DND-41 (cell line): ENCODE results near the gene ZCCHC18.
A peak's percentile ranks its signal among the peaks of the same experiment; 100 is the strongest.
"Not testable (repeated sequence)": the region's sequence is repeated elsewhere in the genome, so short reads cannot be mapped to it uniquely, and the experiment has no call there.

Experiments
- ATAC-seq: fragments of 200-7000 bp; cut with Tn5 transposase; 3 replicates; pipeline ENCODE4 v1.9.1; 2021; ENCODE audit warnings: low read depth; ENCODE audit not compliant: insufficient read depth
- DNase-seq: peaks from one replicate; pipeline ENCODE4 v3.0.0-alpha.2; 2020
- H2AFZ ChIP-seq: 2 replicates; pipeline ENCODE4 v1.6.0; 2012; ENCODE audit warnings: low read depth, low read length
- H3K27ac ChIP-seq: 2 replicates; pipeline ENCODE4 v1.5.1; 2012; ENCODE audit warnings: low read length, inconsistent platforms
- H3K27me3 ChIP-seq: fragments of 200-600 bp; sonication (generic); 2 replicates; pipeline ENCODE4 v1.6.0; 2012; ENCODE audit warnings: low read length, mild to moderate bottlenecking, inconsistent platforms; ENCODE audit not compliant: insufficient read depth, poor library complexity
- H3K36me3 ChIP-seq: 2 replicates; pipeline ENCODE4 v1.5.1; 2012; ENCODE audit warnings: low read length, inconsistent platforms; ENCODE audit not compliant: insufficient read depth
- H3K4me1 ChIP-seq: 2 replicates; pipeline ENCODE4 v1.5.1; 2012; ENCODE audit warnings: mild to moderate bottlenecking, low read length; ENCODE audit not compliant: insufficient read depth
- H3K4me2 ChIP-seq: 2 replicates; pipeline ENCODE4 v1.6.0; 2012; ENCODE audit warnings: mild to moderate bottlenecking, moderate library complexity, low read length, inconsistent platforms; ENCODE audit not compliant: insufficient read depth
- H3K4me3 ChIP-seq, 2 experiments: fragments of 200-600 bp in 1 of 2; shearing (Covaris generic) in 1 of 2; 2 replicates each; pipeline ENCODE4 v1.5.1; 2012 to 2016; ENCODE audit warnings: inconsistent platforms in 2 of 2, low read length in 2 of 2, mild to moderate bottlenecking in 2 of 2, low read depth in 1 of 2, moderate library complexity in 1 of 2
- H3K79me2 ChIP-seq: 2 replicates; pipeline ENCODE4 v1.6.0; 2012; ENCODE audit warnings: low read length, inconsistent platforms; ENCODE audit not compliant: insufficient read depth
- H3K9ac ChIP-seq: 2 replicates; pipeline ENCODE4 v1.6.0; 2012; ENCODE audit warnings: low read depth, mild to moderate bottlenecking, inconsistent platforms, low read length, moderate library complexity
- H3K9me3 ChIP-seq: 2 replicates; pipeline ENCODE4 v1.5.1; 2012; ENCODE audit warnings: low read length, moderate library complexity, mild to moderate bottlenecking, inconsistent platforms; ENCODE audit not compliant: insufficient read depth, severe bottlenecking
- H4K20me1 ChIP-seq: 2 replicates; pipeline ENCODE4 v1.6.0; 2012; ENCODE audit warnings: low read length; ENCODE audit not compliant: insufficient read depth
- CTCF ChIP-seq: IDR thresholded peaks from 2 replicates; pipeline ENCODE4 v1.5.1; 2012; ENCODE audit warnings: borderline replicate concordance, low read length, moderate library complexity, mild to moderate bottlenecking; ENCODE audit not compliant: poor library complexity, severe bottlenecking; ENCODE audit errors: extremely low read depth
- EZH2 ChIP-seq: IDR thresholded peaks from 3 replicates; pipeline ENCODE4 v1.6.1; 2012; ENCODE audit warnings: borderline replicate concordance, low read depth, mild to moderate bottlenecking, moderate library complexity, low read length, inconsistent platforms; ENCODE audit not compliant: severe bottlenecking

The ZCCHC18 gene

DNA sequence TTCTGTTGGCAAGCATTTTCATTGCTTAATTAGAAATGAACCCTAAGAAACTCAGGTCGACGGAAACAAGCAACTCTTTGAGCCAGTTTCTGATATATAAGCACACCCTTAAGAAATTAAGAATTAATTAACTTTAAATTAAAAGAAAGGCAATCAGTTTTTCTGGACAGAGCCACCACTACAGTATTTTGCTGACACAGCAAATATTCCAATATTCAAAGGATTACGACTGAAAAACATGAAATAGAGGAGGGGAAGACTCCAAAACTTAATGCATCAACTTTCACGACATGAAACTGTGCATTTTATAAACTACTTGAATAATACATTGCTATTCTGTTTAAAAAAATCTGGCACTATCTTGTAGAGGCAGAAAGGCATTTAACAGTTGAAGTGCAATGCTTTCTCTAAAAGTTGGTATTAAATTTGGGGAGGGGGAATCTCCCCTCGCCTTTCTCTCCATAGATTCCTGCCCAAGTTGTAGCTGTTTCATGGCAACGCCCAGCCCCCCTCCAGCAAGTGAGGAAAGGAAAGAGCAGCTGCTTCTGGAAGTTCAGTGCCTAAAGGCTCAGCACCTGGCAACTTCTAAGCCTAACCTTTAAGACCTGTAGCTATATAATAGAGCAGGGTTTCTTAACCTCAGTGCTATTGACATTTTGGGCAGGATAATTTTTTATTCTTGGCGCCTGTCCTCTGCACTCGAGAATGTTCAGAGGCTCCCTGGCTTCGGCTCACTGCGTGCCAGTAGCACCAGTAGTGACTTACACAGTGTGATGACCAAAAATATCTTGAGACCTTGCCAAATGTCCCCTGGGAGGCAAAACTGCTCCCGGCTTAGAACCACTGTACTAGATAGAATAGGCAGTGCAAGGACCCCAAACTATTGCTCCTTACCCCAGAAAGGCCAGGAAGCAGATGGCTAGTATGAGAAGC, 6.7 kb upstream of the ZCCHC18 start:
- H3K4me3 ChIP-seq, result no peak overlapping the region
- no peaks in the 10 kb centered on the region for H3K9me3 ChIP-seq
- ATAC-seq (no peak), DNase-seq (no peak)
- no peak overlapping the region for H2AFZ ChIP-seq
- H3K79me2 ChIP-seq, result no peaks in the 10 kb centered on the region
- H3K36me3 ChIP-seq, result no peaks in the 10 kb centered on the region
- no peaks in the 10 kb centered on the region for H3K4me1 ChIP-seq
- H3K27me3 ChIP-seq, result no peaks in the 10 kb centered on the region
- H4K20me1 ChIP-seq, result no peaks in the 10 kb centered on the region
- no peak overlapping the region for H3K9ac ChIP-seq
- TF ChIP-seq CTCF, result no peak
- no peak overlapping the region for H3K27ac ChIP-seq
- no peak overlapping the region for H3K4me2 ChIP-seq

- no peaks in the 10 kb centered on the region for H3K79me2 ChIP-seq
- no peak overlapping the region for H3K4me3 ChIP-seq
- no peaks in the 10 kb centered on the region for H3K4me1 ChIP-seq
- no peak for ATAC-seq
- no peaks in the 10 kb centered on the region for H3K36me3 ChIP-seq
- H2AFZ ChIP-seq, result no peak overlapping the region
- no peak for DNase-seq
- no peaks in the 10 kb centered on the region for H3K27me3 ChIP-seq
- no peak overlapping the region for H3K9ac ChIP-seq
- no peak overlapping the region for H3K27ac ChIP-seq
- TF ChIP-seq EZH2 (no peak), CTCF (no peak)
- no peaks in the 10 kb centered on the region for H4K20me1 ChIP-seq
- no peaks in the 10 kb centered on the region for H3K9me3 ChIP-seq
- no peak overlapping the region for H3K4me2 ChIP-seq
Observed at GRCh38 chrX:104108955-104109354, 3.4 kb upstream of the ZCCHC18 start.

DNA sequence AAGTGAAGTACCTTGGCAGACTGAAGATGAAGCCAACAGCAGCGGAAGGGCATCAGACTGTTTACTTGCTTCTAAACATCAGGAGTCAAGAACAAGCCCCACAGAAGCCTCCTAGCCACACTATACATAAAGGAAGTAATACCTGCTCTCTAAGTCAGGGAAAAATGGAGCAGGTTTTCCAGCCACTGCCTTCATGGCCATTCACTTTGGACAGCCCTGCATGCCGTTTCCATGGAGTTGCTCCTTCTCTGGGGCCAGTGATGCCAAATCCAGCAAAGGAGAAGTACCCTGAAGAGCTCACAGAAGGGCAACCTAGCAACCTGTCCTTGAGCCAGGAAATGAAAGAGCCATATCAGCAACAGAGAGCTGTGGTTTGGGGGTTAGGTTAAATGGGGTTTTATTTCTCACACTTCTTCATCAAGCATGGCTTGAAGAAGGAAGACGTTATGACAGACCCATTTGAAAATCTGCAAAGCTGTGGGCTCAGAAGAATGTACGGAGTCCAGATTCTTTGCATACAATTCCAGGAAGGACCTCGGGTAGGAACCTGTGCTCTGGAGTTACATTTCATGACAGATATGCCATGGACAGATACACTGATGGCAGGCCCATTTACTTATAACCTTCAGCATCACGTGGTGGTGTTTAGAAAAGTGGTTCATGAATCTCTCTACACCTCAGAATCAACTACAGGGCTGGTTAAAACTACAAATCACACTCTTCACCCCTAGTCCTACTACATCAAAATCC, 1.7 kb upstream of the ZCCHC18 start:
- H3K4me2 ChIP-seq, H3K27ac ChIP-seq: not testable (repeated sequence)
- 0 out of 3 replicates have a peak, but pooled peaks have one; percentile 42 for ATAC-seq

GRCh38 chrX:104113222-104113965, 1.1 kb downstream of the ZCCHC18 start:
- H3K9ac ChIP-seq, result no peak overlapping the region
- no peak overlapping the region for H3K27ac ChIP-seq
- H2AFZ ChIP-seq, result no peak overlapping the region

More for the DNA sequence above, 1.7 kb upstream of the ZCCHC18 start:
- not testable (repeated sequence) for H3K4me1 ChIP-seq, H2AFZ ChIP-seq, H3K27me3 ChIP-seq, H4K20me1 ChIP-seq, H3K79me2 ChIP-seq, DNase-seq, H3K4me3 ChIP-seq, H3K9me3 ChIP-seq, H3K36me3 ChIP-seq, H3K9ac ChIP-seq

More at GRCh38 chrX:104113222-104113965, 1.1 kb downstream of the ZCCHC18 start:
- no peaks in the 10 kb centered on the region for H4K20me1 ChIP-seq
- H3K79me2 ChIP-seq, result no peaks in the 10 kb centered on the region
- H3K4me1 ChIP-seq, result no peaks in the 10 kb centered on the region
- H3K36me3 ChIP-seq, result no peaks in the 10 kb centered on the region
- DNase-seq, result peak; percentile 4
- TF ChIP-seq CTCF, result peak; percentile 25
- no peak for TF ChIP-seq EZH2
- ATAC-seq, result peak; percentile 52; the same call in 1 of the 3 replicates
- H3K27me3 ChIP-seq, result no peaks in the 10 kb centered on the region
- no peak overlapping the region for H3K4me2 ChIP-seq
- no peaks in the 10 kb centered on the region for H3K9me3 ChIP-seq
- no peak overlapping the region for H3K4me3 ChIP-seq
